Measurements from ENCODE around the gene GSTA3.
"Not testable (repeated sequence)": the region's sequence is repeated elsewhere in the genome, so short reads cannot be mapped to it uniquely, and the experiment has no call there.

The GSTA3 gene

GRCh38 chr6:52909531-52909930 is at the start of gene GSTA3:
Gene GSTA3 (minus strand): TSS chr6:52909698. CDS start chr6:52905834, 3,864 bp downstream.
- DNase-seq (ENCODE audit: low read depth), result no peak

- DNase-seq (ENCODE audit: low read depth), result no peak
These were observed 49.2 kb upstream of the GSTA3 start for GRCh38 chr6:52958546-52959255.

- DNase-seq (ENCODE audit: low read depth), result no peak
These were observed 46.4 kb upstream of the GSTA3 start for GRCh38 chr6:52955871-52956270.

DNA sequence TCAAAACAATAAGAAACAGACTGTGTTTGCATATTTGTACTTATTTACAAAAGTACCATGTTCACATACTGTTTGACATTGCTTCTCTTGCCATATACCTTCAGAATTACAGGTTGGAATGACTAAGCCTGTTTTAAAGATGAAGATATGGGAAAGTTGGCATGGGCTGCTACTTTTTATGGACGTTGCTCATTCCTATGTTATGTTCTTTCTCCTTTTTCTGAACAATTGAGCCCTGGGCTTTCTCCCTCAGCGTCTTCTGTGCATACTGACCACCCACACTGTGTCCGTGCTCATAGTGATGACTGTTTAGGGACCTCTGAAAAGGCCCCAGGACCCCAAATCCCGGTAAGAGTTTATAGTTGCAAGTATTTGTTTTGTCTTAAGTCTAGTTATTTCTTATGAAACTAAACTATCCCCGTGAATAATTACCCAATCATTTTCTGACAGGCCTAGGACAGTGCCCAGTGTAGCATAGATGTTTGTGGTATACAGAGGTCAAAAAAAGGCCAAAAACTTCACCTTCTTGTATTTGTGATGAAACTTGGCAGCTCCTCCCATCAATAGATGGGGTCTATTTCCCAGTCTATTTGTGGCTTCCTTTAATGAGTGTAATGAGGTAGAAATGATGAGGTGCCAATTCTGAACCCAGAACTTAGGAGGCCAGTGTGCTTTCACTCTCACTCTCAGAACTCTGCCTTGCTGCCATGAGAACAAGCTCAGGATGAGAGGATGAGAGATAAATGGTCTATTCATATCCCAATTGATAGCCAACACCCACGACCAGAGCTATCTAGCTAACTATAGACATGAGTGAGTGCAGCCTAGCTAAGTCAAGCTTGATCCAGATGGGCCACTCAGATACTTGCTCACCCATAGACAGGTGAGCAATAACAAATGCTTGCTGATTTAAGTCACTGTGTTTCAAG is 44.7 kb upstream of the GSTA3 start:
- no peak for DNase-seq (ENCODE audit: low read depth)

- DNase-seq (ENCODE audit: low read depth), result no peak
These were observed 36.8 kb upstream of the GSTA3 start for GRCh38 chr6:52946306-52946705.

GRCh38 chr6:52942821-52943220 is 33.3 kb upstream of the GSTA3 start:
- DNase-seq (ENCODE audit: low read depth), result not testable (repeated sequence)

GRCh38 chr6:52942221-52942620 is 32.7 kb upstream of the GSTA3 start:
- no peak for DNase-seq (ENCODE audit: low read depth)

DNA sequence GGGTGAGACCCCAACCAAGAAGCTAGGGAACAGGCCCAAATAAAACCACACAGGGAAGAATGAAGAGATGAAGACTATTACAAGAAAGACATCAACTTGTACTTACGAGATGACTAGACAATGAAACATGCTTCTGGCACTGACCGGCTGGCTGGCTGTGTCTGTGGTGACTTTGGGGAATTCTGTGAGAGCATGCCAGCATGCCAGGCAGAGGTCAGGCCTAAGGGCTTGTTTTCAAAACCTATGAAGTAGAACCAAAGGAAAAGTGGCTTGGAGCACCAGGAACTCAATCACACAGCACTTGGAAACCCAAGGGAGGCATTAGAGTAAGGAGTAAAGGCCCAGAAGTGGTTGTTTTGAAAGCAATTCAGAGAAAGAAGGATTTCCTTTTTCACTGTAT is 28.4 kb upstream of the GSTA3 start:
- DNase-seq (ENCODE audit: low read depth), result no peak

DNA sequence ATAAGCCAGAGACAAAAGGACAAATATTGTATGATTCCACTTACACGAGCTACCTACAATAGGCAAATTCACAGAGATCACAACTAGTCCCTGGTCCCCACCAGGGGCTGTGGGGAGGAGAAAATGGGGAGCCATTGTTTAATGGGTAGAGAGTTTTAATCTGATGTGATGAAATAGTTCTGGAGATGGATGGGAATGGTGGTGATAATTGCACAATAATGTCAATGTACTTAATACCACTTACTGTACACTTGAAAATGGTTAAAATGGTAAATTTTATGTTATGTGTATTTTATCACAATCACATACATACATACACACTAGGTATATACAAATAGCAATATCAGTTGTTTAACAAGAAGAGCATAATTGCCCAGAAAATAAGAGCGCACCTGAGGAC is 24.3 kb upstream of the GSTA3 start:
- no peak for DNase-seq (ENCODE audit: low read depth)

- DNase-seq (ENCODE audit: low read depth), result no peak
These were observed 21.9 kb upstream of the GSTA3 start for GRCh38 chr6:52931351-52931750.

DNA sequence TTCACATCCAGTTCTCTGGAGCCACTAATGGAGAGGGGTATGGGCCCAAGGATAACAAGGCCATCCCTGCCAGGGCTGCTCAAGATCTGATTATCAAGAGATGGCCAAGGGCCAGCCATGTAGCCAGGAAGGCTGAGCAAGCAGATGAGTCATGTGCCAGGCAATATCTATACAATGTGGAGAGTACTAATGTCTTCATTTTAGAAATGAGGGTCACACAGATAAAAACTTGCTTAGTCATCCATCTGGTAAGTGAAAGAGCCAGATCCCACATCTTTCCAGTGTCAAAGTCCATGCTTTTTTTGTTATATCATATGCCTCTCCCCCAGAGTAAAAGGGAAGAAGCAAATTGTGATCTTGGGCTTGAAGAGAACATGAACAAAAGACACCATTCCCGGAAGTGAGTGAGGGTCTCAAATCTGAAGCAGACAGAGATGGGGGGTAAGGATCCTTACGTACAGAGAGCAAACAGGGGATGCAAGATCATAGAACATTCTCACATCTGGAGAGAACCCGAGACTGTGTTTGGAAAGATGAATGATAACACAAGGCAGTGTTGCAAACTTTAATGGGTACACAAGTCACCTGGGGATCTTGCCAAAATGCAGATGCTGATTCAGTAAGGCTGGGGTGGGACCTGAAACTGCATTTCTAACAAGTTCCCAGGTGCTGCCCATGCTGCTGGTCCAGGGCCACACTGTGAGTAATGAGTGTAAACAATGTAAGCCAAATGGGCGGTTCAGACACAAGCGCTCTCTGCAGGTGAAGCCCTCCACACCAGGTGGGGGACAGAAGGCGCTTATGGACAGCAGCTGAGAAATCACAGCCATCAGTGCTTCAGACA is 20.0 kb upstream of the GSTA3 start:
- no peak for DNase-seq (ENCODE audit: low read depth)

DNA sequence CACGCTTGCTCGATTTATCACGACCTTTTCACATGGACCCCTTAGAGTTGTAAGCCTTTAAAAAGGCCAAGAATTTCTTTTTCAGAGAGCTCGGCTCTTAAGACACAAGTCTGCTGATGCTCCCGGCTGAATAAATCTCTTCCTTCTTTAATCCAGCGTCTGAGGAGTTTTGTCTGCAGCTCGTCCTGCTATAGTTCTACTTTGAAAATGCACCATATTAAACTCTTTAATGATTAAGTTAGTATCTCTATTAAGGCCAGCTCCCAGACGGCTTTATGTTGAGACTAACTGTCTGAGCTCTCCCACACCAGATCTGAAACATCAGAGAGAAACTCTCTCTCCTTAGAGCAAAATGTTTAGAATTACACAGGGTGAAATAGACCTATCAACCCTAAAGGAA is 18.0 kb upstream of the GSTA3 start:
- no peak for DNase-seq (ENCODE audit: low read depth)

DNA sequence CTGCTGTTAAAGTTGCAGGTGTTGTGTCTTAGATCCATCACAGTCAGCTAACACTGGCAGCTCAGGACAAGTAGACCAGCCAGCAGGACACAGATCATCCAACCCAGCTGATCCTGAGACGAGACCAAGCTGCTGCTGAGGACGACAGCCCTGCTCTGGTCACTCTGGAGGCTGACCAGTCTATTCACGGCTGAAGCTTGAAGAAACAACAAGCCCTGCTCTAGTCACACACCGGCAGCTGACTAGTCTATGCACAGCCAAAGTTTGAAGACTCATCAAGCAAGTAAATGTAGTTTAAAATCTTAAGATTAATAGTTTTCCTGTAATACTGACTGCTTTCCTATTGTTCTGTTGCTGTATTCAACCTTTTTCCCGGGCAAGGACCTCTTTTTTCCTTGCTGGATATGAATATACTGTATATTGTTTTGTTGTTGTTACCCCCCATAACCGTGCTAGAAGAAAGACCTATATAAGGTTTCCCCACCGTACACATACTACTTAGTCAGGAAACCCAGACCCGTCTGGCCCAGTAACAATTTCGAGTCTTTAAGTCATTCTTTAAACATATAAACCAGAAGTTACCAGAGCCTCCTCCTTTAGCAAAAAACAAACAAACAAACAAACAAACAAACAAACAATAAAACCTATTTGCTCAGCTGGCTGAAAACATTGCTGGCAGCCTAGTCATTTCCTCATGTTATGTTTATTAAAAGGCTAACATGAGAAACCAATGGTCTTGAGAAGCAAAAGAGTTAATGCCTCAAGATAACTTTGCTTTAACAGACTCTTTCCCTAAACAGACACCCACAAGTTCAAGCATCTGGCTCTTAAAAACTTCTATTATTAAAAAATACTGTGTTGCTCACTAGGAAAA is 16.7 kb upstream of the GSTA3 start:
- no peak for DNase-seq (ENCODE audit: low read depth)

DNA sequence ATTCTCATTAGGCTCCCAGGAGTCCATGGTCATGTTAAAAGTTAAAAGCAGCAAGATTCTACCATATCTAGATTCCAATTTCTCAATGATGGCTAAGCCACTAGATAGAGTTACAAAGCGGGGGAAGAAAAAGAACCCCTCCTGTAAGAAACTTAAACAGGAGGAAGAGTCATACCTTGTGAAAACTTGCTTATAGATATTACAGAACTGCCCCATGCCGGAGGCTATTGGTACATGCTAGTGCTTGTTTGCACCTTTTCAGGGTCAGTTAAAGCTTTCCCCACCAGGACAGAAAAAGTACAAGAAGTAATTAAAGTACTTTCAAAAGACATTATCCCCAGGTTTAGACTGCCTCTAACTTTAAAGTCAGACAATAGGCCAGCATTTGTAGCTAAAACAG is 15.5 kb upstream of the GSTA3 start:
- DNase-seq (ENCODE audit: low read depth), result no peak

DNA sequence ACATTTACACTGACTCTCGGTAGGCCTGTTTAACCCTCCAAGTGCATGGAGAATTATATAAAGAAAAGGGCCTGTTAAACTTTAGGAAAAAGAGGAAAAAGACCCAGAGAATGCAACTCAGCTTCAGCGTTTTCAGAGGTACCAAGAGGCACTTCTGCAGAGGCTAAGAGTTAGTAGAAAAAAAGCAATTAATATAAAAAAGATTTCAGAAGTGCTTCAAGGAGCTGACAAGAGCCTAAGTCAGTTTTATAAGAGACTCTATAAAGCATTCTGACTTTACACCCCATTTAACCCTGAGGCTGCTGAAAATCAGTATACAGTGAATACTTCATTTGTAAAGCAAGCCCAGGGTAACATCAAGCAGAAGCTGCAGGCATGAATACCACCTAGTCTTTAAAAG is 14.2 kb upstream of the GSTA3 start:
- DNase-seq (ENCODE audit: low read depth), result not testable (repeated sequence)

- no peak for DNase-seq (ENCODE audit: low read depth)
These were observed 12.7 kb upstream of the GSTA3 start for GRCh38 chr6:52922161-52922560.

DNA sequence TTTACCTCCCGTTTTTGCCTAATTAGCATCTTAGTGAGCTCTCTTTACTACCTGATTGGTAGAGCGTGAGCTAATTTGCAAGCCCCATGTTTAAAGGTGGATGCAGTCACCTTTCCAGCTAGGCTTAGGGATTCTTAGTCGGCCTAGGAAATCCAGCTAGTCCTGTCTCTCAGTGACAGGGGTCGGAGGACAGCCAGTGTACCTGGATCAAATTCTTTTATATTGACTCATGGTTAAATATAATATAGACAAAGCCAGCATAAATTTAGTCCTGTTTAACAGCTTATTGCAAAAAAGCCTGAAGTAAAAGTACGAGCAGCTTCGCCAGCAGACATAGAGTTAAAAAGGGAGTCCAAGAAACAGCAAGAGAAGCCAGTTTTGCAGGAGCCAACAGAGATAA is 12.2 kb upstream of the GSTA3 start:
- DNase-seq (ENCODE audit: low read depth), result no peak

- not testable (repeated sequence) for DNase-seq (ENCODE audit: low read depth)
These were observed 10.0 kb upstream of the GSTA3 start for GRCh38 chr6:52919511-52919910.

DNA sequence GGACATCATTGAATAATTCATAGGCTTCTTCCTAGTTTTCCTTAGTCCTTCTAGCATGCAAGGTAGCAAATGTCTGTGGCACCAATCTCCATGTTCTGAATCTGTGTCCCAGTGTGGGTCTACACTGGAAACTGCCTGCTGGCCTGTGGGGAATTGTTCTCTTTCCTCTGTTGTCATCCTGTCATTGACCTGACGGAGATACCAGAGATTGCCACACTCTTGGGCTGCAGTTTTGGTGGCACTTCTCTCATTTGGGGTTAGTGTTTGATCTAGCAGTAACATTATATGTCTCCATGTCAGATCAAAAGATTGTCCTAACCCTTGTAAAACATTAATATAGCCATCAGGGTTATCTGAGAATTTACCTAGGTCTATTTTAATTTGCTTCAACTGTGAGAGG is 9.3 kb upstream of the GSTA3 start:
- DNase-seq (ENCODE audit: low read depth), result not testable (repeated sequence)

DNA sequence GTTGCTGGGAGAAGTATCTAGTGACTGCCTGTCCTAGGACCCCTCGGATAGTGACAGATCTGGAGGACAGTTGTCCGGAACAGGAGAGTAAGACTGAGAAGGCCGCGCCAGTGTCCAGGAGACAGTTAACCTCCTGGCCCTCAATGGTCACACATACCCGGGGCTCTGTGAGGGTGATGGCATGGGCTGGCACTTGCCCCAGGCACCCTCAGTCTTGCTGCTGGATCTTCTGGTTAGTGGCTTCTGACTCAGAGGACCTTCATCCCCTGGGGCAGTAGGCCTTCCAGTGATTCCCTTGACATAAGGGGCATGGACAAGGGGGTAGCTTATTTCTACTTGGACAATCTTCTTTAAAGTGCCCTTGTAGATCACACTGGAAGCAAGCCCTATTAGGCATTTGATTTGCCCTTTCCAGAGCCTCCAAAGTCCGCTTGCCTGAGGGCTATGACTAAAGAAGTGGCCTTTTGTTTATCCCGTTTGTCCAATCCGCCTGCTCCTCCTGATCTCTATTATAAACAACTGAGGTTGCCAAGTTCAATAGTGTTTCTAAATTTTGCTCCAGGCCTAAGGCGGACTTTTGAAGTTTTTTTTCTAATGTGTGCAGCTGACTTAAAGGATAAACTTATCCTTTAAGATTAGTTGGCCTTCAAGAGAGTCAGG is 8.7 kb upstream of the GSTA3 start:
- not testable (repeated sequence) for DNase-seq (ENCODE audit: low read depth)

DNA sequence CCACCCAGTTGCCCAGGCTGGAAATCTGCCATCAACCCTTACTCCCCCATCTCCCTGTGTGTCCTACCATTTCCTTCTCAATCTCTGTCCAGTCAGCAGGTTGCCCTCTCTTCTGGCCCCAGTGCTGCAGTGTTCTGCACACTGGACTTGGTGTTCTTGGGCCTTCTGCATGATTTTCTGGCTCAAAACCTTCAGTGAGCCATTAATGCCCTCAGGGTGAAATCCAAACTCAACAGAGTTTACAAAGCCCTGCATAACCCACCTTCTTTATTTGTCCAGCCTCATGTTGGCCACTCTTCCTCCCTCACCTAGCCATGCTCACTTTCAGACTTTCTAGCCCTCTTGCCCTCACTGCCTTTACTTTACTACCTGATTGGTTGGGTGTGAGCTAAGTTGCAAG is 5.0 kb upstream of the GSTA3 start:
- no peak for DNase-seq (ENCODE audit: low read depth)

Measured in activated T-cell treated with anti-CD3 and anti-CD28 coated beads for 48 hours (primary cell).